H1 (cell line): ENCODE results near the gene MIA2. TPM values are rescaled to one million over a fixed set of nuclear protein-coding genes. Genes with fewer than 3 reads are reported as not detected.

Experiments used
- CTCF ChIA-PET: fragments of 300-600 bp; sonication (Branson Sonifier 250); formaldehyde crosslinking; loops from one replicate; lab custom pipeline; 2021; ENCODE audit not compliant: partially characterized antibody; lab: Charles Lee
- POLR2A ChIA-PET: fragments of 300-600 bp; sonication (Branson Sonifier 250); formaldehyde crosslinking; loops from one replicate; lab custom pipeline; 2021; ENCODE audit warnings: inconsistent platforms; ENCODE audit not compliant: partially characterized antibody; lab: Charles Lee
- DNase-seq, 2 experiments: peaks; one replicate each; pipeline versions ENCODE4 v3.0.0 to v3.0.0-alpha.2; 2010 to 2022; ENCODE audit warnings: low spot score in 2 of 2, low read depth in 1 of 2, mixed read lengths in 1 of 2
- FAIRE-seq: peaks from 2 replicates; lab custom pipeline; 2011; peaks lifted over from hg19 to GRCh38; lab: Jason Lieb, UNC
- H2AFZ ChIP-seq: 2 replicates; pipeline ENCODE4 v1.8.1; 2012; ENCODE audit warnings: low read length, inconsistent platforms
- H2AK5ac ChIP-seq: 2 replicates; pipeline ENCODE4 v1.6.1; 2013; ENCODE audit warnings: low read depth, low read length
- H2BK120ac ChIP-seq: replicated peaks from 2 replicates; pipeline ENCODE3; 2013; ENCODE audit warnings: low read depth, low read length, inconsistent platforms
- H2BK12ac ChIP-seq: 2 replicates; pipeline ENCODE4 v1.6.1; 2013; ENCODE audit warnings: low read depth, low read length
- H2BK15ac ChIP-seq: 2 replicates; pipeline ENCODE4 v1.6.1; 2013; ENCODE audit warnings: low read length
- H2BK20ac ChIP-seq: 2 replicates; pipeline ENCODE4 v1.6.1; 2013; ENCODE audit warnings: low read length
- H2BK5ac ChIP-seq: 2 replicates; pipeline ENCODE4 v1.6.1; 2013; ENCODE audit warnings: low read depth, low read length
- H3K14ac ChIP-seq: 2 replicates; pipeline ENCODE4 v1.6.1; 2013; ENCODE audit warnings: inconsistent platforms; ENCODE audit not compliant: insufficient read length
- H3K18ac ChIP-seq: 2 replicates; pipeline ENCODE4 v1.6.1; 2013; ENCODE audit warnings: low read length; ENCODE audit errors: extremely low read depth
- H3K23ac ChIP-seq: 2 replicates; pipeline ENCODE4 v1.6.1; 2013; ENCODE audit warnings: inconsistent platforms; ENCODE audit not compliant: insufficient read length
- H3K23me2 ChIP-seq: 2 replicates; pipeline ENCODE4 v1.6.1; 2013; ENCODE audit warnings: low read depth, low read length
- H3K27ac ChIP-seq: 2 replicates; pipeline ENCODE4 v1.6.1; 2011; ENCODE audit warnings: low read depth, low read length, inconsistent platforms
- H3K27me3 ChIP-seq, 4 experiments: replicated peaks in 1 of 4; 1 replicate in 1 of 4; 2 replicates in 3 of 4; pipeline versions ENCODE4 v1.6.1 to v1.8.1; 2011 to 2013; ENCODE audit warnings: low read length in 3 of 4, mild to moderate bottlenecking in 3 of 4, inconsistent platforms in 2 of 4, mixed read lengths in 2 of 4, moderate library complexity in 1 of 4; ENCODE audit not compliant: control insufficient read depth in 3 of 4, insufficient read depth in 3 of 4; ENCODE audit errors: extremely low read depth in 1 of 4
- H3K36me3 ChIP-seq, 4 experiments: 2 replicates each; pipeline versions ENCODE4 v1.6.1 to v1.8.1; 2011 to 2013; ENCODE audit warnings: mild to moderate bottlenecking in 4 of 4, low read length in 3 of 4, moderate library complexity in 2 of 4, control low read depth in 1 of 4, inconsistent platforms in 1 of 4; ENCODE audit not compliant: insufficient read depth in 4 of 4, control insufficient read depth in 2 of 4
- H3K4ac ChIP-seq: replicated peaks from 2 replicates; pipeline ENCODE3; 2013; ENCODE audit warnings: low read length, low read depth, mixed read lengths, inconsistent platforms; ENCODE audit not compliant: insufficient read length
- H3K4me1 ChIP-seq, 4 experiments: replicated peaks in 1 of 4; 1 replicate in 1 of 4; 2 replicates in 3 of 4; pipeline versions ENCODE4 v1.6.1 to v1.8.1; 2011 to 2013; ENCODE audit warnings: low read length in 3 of 4, inconsistent platforms in 2 of 4, mixed read lengths in 1 of 4; ENCODE audit not compliant: insufficient read depth in 4 of 4, control insufficient read depth in 3 of 4
- H3K4me2 ChIP-seq, 2 experiments: 2 replicates each; pipeline versions ENCODE4 v1.6.1 to v1.8.1; 2011 to 2013; ENCODE audit warnings: low read depth in 2 of 2, low read length in 2 of 2, control low read depth in 1 of 2, inconsistent platforms in 1 of 2, mild to moderate bottlenecking in 1 of 2; ENCODE audit not compliant: insufficient read depth in 1 of 2
- H3K4me3 ChIP-seq, 4 experiments: fragments of 200-600, 300-600 bp in 1 of 4; sonication (generic), shearing (Covaris generic), sonication (Bioruptor Twin) in 1 of 4; 2 replicates each; pipeline versions ENCODE4 v1.5.1 to v1.8.1; 2011 to 2016; ENCODE audit warnings: low read length in 4 of 4, low read depth in 3 of 4, control low read depth in 2 of 4, inconsistent platforms in 2 of 4, mild to moderate bottlenecking in 2 of 4, mixed read lengths in 1 of 4, moderate library complexity in 1 of 4; ENCODE audit not compliant: insufficient read depth in 2 of 4; ENCODE audit errors: extremely low read depth in 1 of 4
- H3K56ac ChIP-seq: replicated peaks from 2 replicates; pipeline ENCODE3; 2013; ENCODE audit warnings: low read depth, mild to moderate bottlenecking, mixed read lengths, low read length, inconsistent platforms; ENCODE audit not compliant: insufficient read length
- H3K79me1 ChIP-seq: 2 replicates; pipeline ENCODE4 v1.6.1; 2013; ENCODE audit warnings: low read depth, low read length, control low read depth
- H3K79me2 ChIP-seq, 2 experiments: 2 replicates each; pipeline versions ENCODE4 v1.6.1 to v1.8.1; 2012 to 2013; ENCODE audit warnings: low read length in 2 of 2, mild to moderate bottlenecking in 2 of 2, inconsistent platforms in 1 of 2; ENCODE audit not compliant: insufficient read depth in 2 of 2, control insufficient read depth in 1 of 2
- H3K9ac ChIP-seq, 4 experiments: replicated peaks in 1 of 4; 1 replicate in 1 of 4; 2 replicates in 3 of 4; pipeline versions ENCODE4 v1.6.1 to v1.8.1; 2011 to 2013; ENCODE audit warnings: low read depth in 3 of 4, low read length in 3 of 4, control low read depth in 2 of 4, mild to moderate bottlenecking in 2 of 4, moderate library complexity in 2 of 4, inconsistent platforms in 1 of 4; ENCODE audit errors: extremely low read depth in 1 of 4
- H3K9me3 ChIP-seq, 2 experiments: 2 replicates each; pipeline versions ENCODE4 v1.6.1 to v1.8.1; 2012 to 2013; ENCODE audit warnings: mild to moderate bottlenecking in 2 of 2, moderate library complexity in 2 of 2, control low read depth in 1 of 2, inconsistent platforms in 1 of 2, low read depth in 1 of 2, low read length in 1 of 2, mixed read lengths in 1 of 2; ENCODE audit not compliant: insufficient read depth in 2 of 2
- H4K20me1 ChIP-seq, 2 experiments: replicated peaks in 1 of 2; 2 replicates each; pipeline versions ENCODE3 to v1.8.1; 2011 to 2013; ENCODE audit warnings: inconsistent platforms in 2 of 2, low read length in 2 of 2, mild to moderate bottlenecking in 1 of 2; ENCODE audit not compliant: insufficient read depth in 2 of 2, control insufficient read depth in 1 of 2
- H4K5ac ChIP-seq: 2 replicates; pipeline ENCODE4 v1.6.1; 2013; ENCODE audit warnings: low read length, low read depth, mixed read lengths, inconsistent platforms; ENCODE audit not compliant: insufficient read length
- H4K8ac ChIP-seq: 2 replicates; pipeline ENCODE4 v1.8.0; 2013; ENCODE audit warnings: mild to moderate bottlenecking, moderate library complexity, low read length, inconsistent platforms; ENCODE audit not compliant: insufficient read depth; ENCODE audit errors: extremely low read depth
- H4K91ac ChIP-seq: replicated peaks from 2 replicates; pipeline ENCODE3; 2013; ENCODE audit warnings: low read length, mixed read lengths, inconsistent platforms; ENCODE audit not compliant: insufficient read length
- ASH2L ChIP-seq: fragments of 200-600, 300-600 bp; sonication (generic); IDR thresholded peaks from one replicate; pipeline ENCODE4 v1.7.1; 2017; ENCODE audit warnings: low read length
- ATF3 ChIP-seq: IDR thresholded peaks from 2 replicates; pipeline ENCODE4 v1.6.1; 2011; ENCODE audit warnings: low read depth, mild to moderate bottlenecking, low read length; ENCODE audit not compliant: insufficient read depth
- BCL11A ChIP-seq, 2 experiments: IDR thresholded peaks; one replicate each; pipeline ENCODE4 v1.6.1; 2011; ENCODE audit warnings: low read depth in 2 of 2, low read length in 2 of 2, mild to moderate bottlenecking in 2 of 2
- CBX5 ChIP-seq: fragments of 300-800, 300-1000 bp; sonication (generic); IDR thresholded peaks from 2 replicates; pipeline ENCODE4 v1.7.1; 2016; ENCODE audit warnings: antibody characterized with exemption, low read length, low read depth
- CHD1 ChIP-seq: IDR thresholded peaks from 2 replicates; pipeline ENCODE4 v1.6.1; 2012; ENCODE audit warnings: low read depth, low read length, improper control_type of control experiment
- CHD2 ChIP-seq: IDR thresholded peaks from 2 replicates; pipeline ENCODE4 v1.6.1; 2012; ENCODE audit warnings: low read length, improper control_type of control experiment
- EP300 ChIP-seq, 2 experiments: IDR thresholded peaks; 1 replicate in 1 of 2; 2 replicates in 1 of 2; pipeline ENCODE4 v1.6.1; 2011 to 2012; ENCODE audit warnings: low read depth in 2 of 2, low read length in 2 of 2, mild to moderate bottlenecking in 2 of 2, borderline replicate concordance in 1 of 2, inconsistent platforms in 1 of 2, moderate library complexity in 1 of 2
- GABPA ChIP-seq: IDR thresholded peaks from 2 replicates; pipeline ENCODE4 v1.6.1; 2011; ENCODE audit warnings: mild to moderate bottlenecking, low read length, moderate library complexity, borderline replicate concordance; ENCODE audit not compliant: insufficient read depth
- GTF2F1 ChIP-seq: IDR thresholded peaks from 2 replicates; pipeline ENCODE4 v1.6.1; 2012; ENCODE audit warnings: low read depth, low read length, improper control_type of control experiment, borderline replicate concordance
- KDM1A ChIP-seq: fragments of 200-600, 300-600 bp; sonication (generic); IDR thresholded peaks from 2 replicates; pipeline ENCODE4 v1.7.1; 2016; ENCODE audit warnings: mild to moderate bottlenecking, low read length, borderline replicate concordance
- NANOG ChIP-seq: IDR thresholded peaks from 2 replicates; pipeline ENCODE4 v1.6.1; 2011; ENCODE audit warnings: low read length, low read depth, mild to moderate bottlenecking, inconsistent platforms; ENCODE audit not compliant: insufficient read depth, poor library complexity, severe bottlenecking
- RBBP5 ChIP-seq: IDR thresholded peaks from 2 replicates; pipeline ENCODE4 v1.7.1; 2012; ENCODE audit warnings: low read depth, mild to moderate bottlenecking, inconsistent platforms, low read length, moderate library complexity, borderline replicate concordance
- TBP ChIP-seq: IDR thresholded peaks from 2 replicates; pipeline ENCODE4 v1.6.1; 2011; ENCODE audit warnings: low read depth, low read length, improper control_type of control experiment
- TEAD4 ChIP-seq: IDR thresholded peaks from 2 replicates; pipeline ENCODE4 v1.6.1; 2012; ENCODE audit warnings: low read depth, low read length, inconsistent platforms, mixed read lengths
- WGBS, 2 experiments: shearing (Covaris generic) in 1 of 2; methylation state at CpG; one replicate each; pipeline versions ENCODE4 v1.1.6 to v1.1.7; 2013 to 2015; ENCODE audit warnings: low lambda C conversion rate in 2 of 2, mixed read lengths in 2 of 2, inconsistent platforms in 1 of 2, low coverage in 1 of 2, missing lambda C conversion rate in 1 of 2; ENCODE audit not compliant: insufficient replicate concordance in 2 of 2, insufficient coverage in 1 of 2, insufficient read length in 1 of 2; ENCODE audit errors: extremely low coverage in 1 of 2, missing lambda C conversion rate in 1 of 2; 5-methylcytosine and 5-hydroxymethylcytosine counted together
- polyA plus RNA-seq, 7 experiments: library from polyadenylated mRNA; depleted of rRNA in 3 of 7; stranded (reverse) in 5 of 7; unstranded in 2 of 7; fragments of >200 nt in 5 of 7; fragments of 200-250 nt in 2 of 7; gene quantifications; 1 replicate in 5 of 7; 2 replicates in 1 of 7; 4 replicates in 1 of 7; pipeline versions ENCODE4 v1.2.1 to v1.2.3, GENCODE V29; 2011 to 2013; ENCODE audit warnings: missing spikeins in 2 of 7, mixed read lengths in 2 of 7
- total RNA-seq: library from RNA; stranded (reverse); fragmentation: NEBNext Ultra II Directional; extraction: Animal tissue kit (Norgen Biotek cat#: 25700); gene quantifications from 2 replicates; pipeline ENCODE4 v1.2.1, GENCODE V29; 2021

MIA2 gene
- total and polyA plus RNA-seq, 2 of the 8 experiments (the other 6 are each of a cell fraction or from before 2014, with no cell fraction given): 10.1 to 15.0 TPM

DNA sequence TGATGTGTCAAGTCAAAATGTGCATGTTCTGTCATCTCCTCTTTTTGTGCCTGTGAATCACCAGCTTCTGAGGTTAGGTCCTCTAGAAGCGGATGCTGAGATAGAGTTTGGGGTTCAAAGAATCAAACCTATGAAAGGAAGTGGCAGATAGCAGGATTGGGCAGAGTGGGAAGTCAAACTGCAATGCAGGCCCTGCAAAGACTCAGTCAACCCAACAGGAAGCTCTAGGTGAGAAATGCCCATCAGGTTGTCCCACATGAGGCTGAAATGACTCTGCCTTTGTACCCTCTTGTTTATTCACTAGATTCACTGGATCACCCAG is 4.5 kb upstream of the MIA2 start:
- DNase-seq (no peak), FAIRE-seq (no peak)
- Histone ChIP-seq H2BK5ac (no peak overlapping the region), H4K91ac (no peak overlapping the region), H3K36me3 (no peaks in the 10 kb centered on the region), H3K27ac (no peak overlapping the region), H3K4me2 (no peak overlapping the region), H2BK120ac (no peak overlapping the region), H3K79me1 (no peaks in the 10 kb centered on the region), H3K23ac (no peak overlapping the region), H2AFZ (no peak overlapping the region), H3K56ac (no peak overlapping the region), H2BK20ac (no peak overlapping the region), H4K20me1 (no peaks in the 10 kb centered on the region), H4K5ac (no peak overlapping the region), H3K27me3 (no peaks in the 10 kb centered on the region), H2BK12ac (no peak overlapping the region), H2BK15ac (no peak overlapping the region), H3K4ac (no peak overlapping the region), H3K9me3 (no peaks in the 10 kb centered on the region), H3K23me2 (no peaks in the 10 kb centered on the region), H4K8ac (no peak overlapping the region), H2AK5ac (no peak overlapping the region), H3K79me2 (no peaks in the 10 kb centered on the region), H3K14ac (no peak overlapping the region), H3K4me1 (no peaks in the 10 kb centered on the region), H3K18ac (no peak overlapping the region), H3K4me3 (no peak overlapping the region), H3K9ac (no peak overlapping the region)
- TF ChIP-seq GABPA: no peak
- TF ChIP-seq BCL11A (IDR thresholded peaks at IDR 0.05; ENCODE audit: low read depth in 2 of 2, low read length in 2 of 2): no peak
- TF ChIP-seq KDM1A: no peak
- no peak for TF ChIP-seq NANOG
- TF ChIP-seq TBP: no peak
- no peak for TF ChIP-seq CBX5
- TF ChIP-seq TEAD4: no peak
- TF ChIP-seq GTF2F1: no peak
- TF ChIP-seq CHD1: no peak
- TF ChIP-seq ATF3: no peak
- TF ChIP-seq CHD2: no peak
- TF ChIP-seq RBBP5: no peak
- TF ChIP-seq EP300 (IDR thresholded peaks at IDR 0.05; ENCODE audit: borderline replicate concordance in 1 of 2, low read depth in 2 of 2, low read length in 2 of 2): no peak
- no peak for TF ChIP-seq ASH2L
- 94% methylated on average over 1 of the region's 1 CpG; no CpG with 5 or more reads in 1 of the 2 experiments for WGBS, 2 experiments
- ChIA-PET CTCF (interaction anchor here (0.9 to 1.2 kb wide), 3 partner anchors 141 to 189 kb away, joined by 3 to 12 read pairs (median 3); no protein-coding TSS in a partner anchor), POLR2A (interaction anchor here (0.9 to 1.2 kb wide), 2 partner anchors 44 to 143 kb away, joined by 3 read pairs; no protein-coding TSS in a partner anchor)
